Endothelial cell of umbilical vein (primary cell): ENCODE measurements around the gene EFTUD2. TPM values are rescaled to one million over a fixed set of nuclear protein-coding genes. Genes with fewer than 3 reads are reported as not detected.

Experiments used
- BruUV-seq: library from RNA; stranded (reverse); fragments of 400-500 nt; replicated peaks from 2 replicates; lab custom pipeline; 2021; lab: Mats Ljungman, UMichigan
- CTCF ChIA-PET: fragments of 300-600, 350-600 bp; sonication (Branson Sonifier 250); formaldehyde crosslinking; loops from one replicate; lab custom pipeline; 2021; ENCODE audit warnings: antibody characterized with exemption, inconsistent platforms; lab: Charles Lee
- POLR2A ChIA-PET: fragments of 300-600, 350-600 bp; sonication (Branson Sonifier 250); formaldehyde crosslinking; loops from one replicate; lab custom pipeline; 2021; ENCODE audit warnings: antibody characterized with exemption, inconsistent platforms; lab: Charles Lee
- DNase-seq: peaks from one replicate; pipeline ENCODE4 v3.0.0-alpha.2; 2011; ENCODE audit warnings: low read depth, low spot score
- FAIRE-seq: peaks from 2 replicates; lab custom pipeline; 2011; peaks lifted over from hg19 to GRCh38; lab: Jason Lieb, UNC
- H2AFZ ChIP-seq: 2 replicates; pipeline ENCODE4 v1.6.0; 2012; ENCODE audit warnings: low read depth, low read length, control low read depth, inconsistent platforms
- H3K27ac ChIP-seq: 2 replicates; pipeline ENCODE4 v1.5.1; 2011; ENCODE audit warnings: low read depth, mild to moderate bottlenecking, control low read depth, low read length, moderate library complexity; ENCODE audit not compliant: insufficient read depth
- H3K27me3 ChIP-seq, 2 experiments: 2 replicates each; pipeline versions ENCODE4 v1.6.0 to v1.6.1; 2011; ENCODE audit warnings: low read length in 2 of 2, mixed read lengths in 1 of 2; ENCODE audit not compliant: control insufficient read depth in 2 of 2, insufficient read depth in 2 of 2
- H3K36me3 ChIP-seq, 2 experiments: 2 replicates in 1 of 2; 3 replicates in 1 of 2; pipeline ENCODE4 v1.5.1; 2011; ENCODE audit warnings: low read length in 2 of 2, mild to moderate bottlenecking in 1 of 2, moderate library complexity in 1 of 2; ENCODE audit not compliant: control insufficient read depth in 2 of 2, insufficient read depth in 2 of 2; ENCODE audit errors: extremely low read depth in 1 of 2
- H3K4me1 ChIP-seq: 3 replicates; pipeline ENCODE4 v1.5.1; 2011; ENCODE audit warnings: mild to moderate bottlenecking, low read length; ENCODE audit not compliant: control insufficient read depth, insufficient read depth; ENCODE audit errors: extremely low read depth
- H3K4me2 ChIP-seq: 2 replicates; pipeline ENCODE4 v1.6.1; 2011; ENCODE audit warnings: low read length, control low read depth, mixed read lengths; ENCODE audit not compliant: insufficient read depth
- H3K4me3 ChIP-seq, 3 experiments: fragments of 200-600 bp in 1 of 3; sonication (generic), shearing (Covaris generic) in 1 of 3; replicated peaks in 1 of 3; 2 replicates each; pipeline ENCODE4 v1.5.1; 2011 to 2016; ENCODE audit warnings: control low read depth in 3 of 3, low read length in 3 of 3, mild to moderate bottlenecking in 2 of 3, inconsistent platforms in 1 of 3, low read depth in 1 of 3, moderate library complexity in 1 of 3; ENCODE audit not compliant: insufficient read depth in 1 of 3
- H3K79me2 ChIP-seq: 2 replicates; pipeline ENCODE4 v1.6.0; 2012; ENCODE audit warnings: low read length, inconsistent platforms; ENCODE audit not compliant: control insufficient read depth, insufficient read depth
- H3K9ac ChIP-seq: replicated peaks from 2 replicates; pipeline ENCODE3; 2011; ENCODE audit warnings: low read length, control low read depth; ENCODE audit not compliant: insufficient read depth; ENCODE audit errors: extremely low read depth
- H3K9me1 ChIP-seq: replicated peaks from 3 replicates; pipeline ENCODE4 v1.6.0; 2011; ENCODE audit warnings: mild to moderate bottlenecking, low read length; ENCODE audit not compliant: control insufficient read depth, insufficient read depth; ENCODE audit errors: extremely low read depth
- H3K9me3 ChIP-seq: replicated peaks from 2 replicates; pipeline ENCODE4 v1.5.1; 2012; ENCODE audit warnings: low read length, inconsistent platforms; ENCODE audit not compliant: control insufficient read depth, insufficient read depth
- H4K20me1 ChIP-seq: replicated peaks from 2 replicates; pipeline ENCODE3; 2011; ENCODE audit warnings: mild to moderate bottlenecking, low read length; ENCODE audit not compliant: control insufficient read depth, insufficient read depth; ENCODE audit errors: extremely low read depth
- EZH2 ChIP-seq: IDR thresholded peaks from 2 replicates; pipeline ENCODE4 v1.6.1; 2012; ENCODE audit warnings: borderline replicate concordance, low read depth, mild to moderate bottlenecking, moderate library complexity, low read length, inconsistent platforms; ENCODE audit not compliant: severe bottlenecking
- FOS ChIP-seq: IDR thresholded peaks from 2 replicates; pipeline ENCODE4 v1.6.1; 2011; ENCODE audit warnings: mild to moderate bottlenecking, low read length, moderate library complexity, borderline replicate concordance; ENCODE audit not compliant: insufficient read depth
- GATA2 ChIP-seq: IDR thresholded peaks from 2 replicates; pipeline ENCODE4 v1.7.0; 2011; ENCODE audit warnings: low read depth, mild to moderate bottlenecking, moderate library complexity, mixed read lengths, low read length; ENCODE audit not compliant: insufficient read length, insufficient read depth
- JUN ChIP-seq: IDR thresholded peaks from 2 replicates; pipeline ENCODE4 v1.6.1; 2011; ENCODE audit warnings: borderline replicate concordance, low read depth; ENCODE audit not compliant: insufficient read length, insufficient read depth
- MYC ChIP-seq: IDR thresholded peaks from one replicate; pipeline ENCODE4 v1.6.1; 2011; ENCODE audit warnings: mild to moderate bottlenecking, low read depth, low read length
- POLR2A ChIP-seq: IDR thresholded peaks from 2 replicates; pipeline ENCODE4 v1.6.1; 2012; ENCODE audit warnings: low read depth, mild to moderate bottlenecking, control low read depth, low read length
- POLR2AphosphoS5 ChIP-seq: IDR thresholded peaks from 2 replicates; pipeline ENCODE4 v1.6.1; 2012; ENCODE audit warnings: low read depth, mild to moderate bottlenecking, control low read depth, low read length, moderate library complexity; ENCODE audit not compliant: insufficient read depth
- dilution Hi-C: fragments of 300-500 bp; cut with MboI; formaldehyde crosslinking; loops from one replicate; pipeline ENCODE4 v1.15.0; 2019; ENCODE audit warnings: low sequenced_read_pairs; ENCODE audit not compliant: extremely low pct_ligation_motif_present
- intact Hi-C: fragments of 100-400 bp; cut with micrococcal nuclease; formaldehyde crosslinking; loops from one replicate; pipeline ENCODE4 v1.10.0; 2022
- microRNA-seq: library from miRNA; unstranded; fragments of <30 nt; microRNA quantifications from one replicate; pipeline ENCODE4 v1.2.0, GENCODE V29; 2021; ENCODE audit warnings: borderline number of aligned reads, borderline replicate concordance
- polyA plus RNA-seq, 4 experiments: library from polyadenylated mRNA; depleted of rRNA in 3 of 4; stranded (reverse) in 3 of 4; unstranded in 1 of 4; fragments of >200 nt; gene quantifications; 2 replicates each; pipeline versions ENCODE4 v1.2.1 to v1.2.3, GENCODE V29; 2011 to 2012; ENCODE audit warnings: missing spikeins in 1 of 4
- small RNA-seq: library from RNA; depleted of rRNA; stranded (forward); fragments of <200 nt; gene quantifications from one replicate; pipeline ENCODE3, GENCODE V24; 2012; ENCODE audit warnings: low replicate concordance, low read depth; ENCODE audit not compliant: insufficient read depth, insufficient read length
- total RNA-seq: library from RNA; stranded (reverse); gene quantifications from 2 replicates; pipeline ENCODE4 v1.2.3, GENCODE V29; 2021
- TF ChIP-seq, protein P1 (sequence below): IDR thresholded peaks from 2 replicates; pipeline ENCODE4 v1.6.1; 2011; ENCODE audit not compliant: insufficient read depth, insufficient read length
- TF ChIP-seq, protein P2 (sequence below), 2 donors: IDR thresholded peaks; 1 replicate in 1 of 2; 2 replicates in 1 of 2; pipeline ENCODE4 v1.5.1; 2011; ENCODE audit warnings: low read length in 2 of 2, mild to moderate bottlenecking in 2 of 2, moderate library complexity in 2 of 2, control low read depth in 1 of 2, inconsistent platforms in 1 of 2, low read depth in 1 of 2; ENCODE audit not compliant: insufficient read depth in 1 of 2; ENCODE audit errors: extremely low read depth in 1 of 2

Gene EFTUD2
- total and polyA plus RNA-seq, 2 donors (not counting 3 experiments of a cell fraction or from before 2014, with no cell fraction given): 125 to 170 TPM

DNA sequence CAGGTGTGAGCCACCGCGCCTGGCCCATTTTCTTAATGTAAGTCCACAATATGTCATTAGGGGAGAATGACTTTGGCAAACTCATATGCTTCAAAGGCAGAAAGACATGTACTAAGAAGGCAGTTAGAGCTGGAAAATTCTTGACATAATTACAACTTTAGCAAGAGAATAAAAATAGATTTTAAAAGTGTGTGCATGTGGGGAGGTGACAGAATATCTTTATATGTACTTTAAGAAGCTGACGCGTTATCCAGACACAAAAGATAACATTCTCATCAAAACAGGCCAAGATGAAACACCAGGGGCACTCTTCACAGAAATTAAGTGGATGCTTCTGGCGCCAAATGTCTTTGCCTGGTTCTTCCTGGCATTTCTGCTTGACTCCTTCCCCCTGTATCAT is 97.4 kb downstream of the EFTUD2 start:
- Histone ChIP-seq H4K20me1 (peaks cover 2% of the 10 kb centered on the region), H3K27me3 (no peaks in the 10 kb centered on the region), H3K4me1 (no peaks in the 10 kb centered on the region), H3K36me3 (peaks cover 13 to 15% of the 10 kb centered on the region in 2 experiments), H3K9me1 (no peaks in the 10 kb centered on the region), H2AFZ (no peak overlapping the region), H3K4me2 (no peak overlapping the region), H3K79me2 (no peaks in the 10 kb centered on the region), H3K9me3 (no peaks in the 10 kb centered on the region), H3K27ac (no peak overlapping the region), H3K9ac (no peak overlapping the region), H3K4me3 (no peak overlapping the region)
- ChIA-PET POLR2A (no interaction called here), CTCF (interaction anchor here (1.2 to 1.9 kb wide), 3 partner anchors 22 to 42 kb away, joined by 3 to 7 read pairs (median 4); partner anchors contain the start of gene ADAM11)
- BruUV-seq: no TSS peak
- no peak for DNase-seq
- dilution Hi-C loops (no loop called here), intact Hi-C loops (no loop called here)
- FAIRE-seq: no peak
- TF ChIP-seq JUN (no peak), FOS (no peak), MYC (no peak), EZH2 (no peak), POLR2A (no peak), POLR2AphosphoS5 (no peak), GATA2 (no peak)
- TF ChIP-seq, protein P1, sequence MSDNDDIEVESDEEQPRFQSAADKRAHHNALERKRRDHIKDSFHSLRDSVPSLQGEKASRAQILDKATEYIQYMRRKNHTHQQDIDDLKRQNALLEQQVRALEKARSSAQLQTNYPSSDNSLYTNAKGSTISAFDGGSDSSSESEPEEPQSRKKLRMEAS: no peak
- TF ChIP-seq, protein P2, sequence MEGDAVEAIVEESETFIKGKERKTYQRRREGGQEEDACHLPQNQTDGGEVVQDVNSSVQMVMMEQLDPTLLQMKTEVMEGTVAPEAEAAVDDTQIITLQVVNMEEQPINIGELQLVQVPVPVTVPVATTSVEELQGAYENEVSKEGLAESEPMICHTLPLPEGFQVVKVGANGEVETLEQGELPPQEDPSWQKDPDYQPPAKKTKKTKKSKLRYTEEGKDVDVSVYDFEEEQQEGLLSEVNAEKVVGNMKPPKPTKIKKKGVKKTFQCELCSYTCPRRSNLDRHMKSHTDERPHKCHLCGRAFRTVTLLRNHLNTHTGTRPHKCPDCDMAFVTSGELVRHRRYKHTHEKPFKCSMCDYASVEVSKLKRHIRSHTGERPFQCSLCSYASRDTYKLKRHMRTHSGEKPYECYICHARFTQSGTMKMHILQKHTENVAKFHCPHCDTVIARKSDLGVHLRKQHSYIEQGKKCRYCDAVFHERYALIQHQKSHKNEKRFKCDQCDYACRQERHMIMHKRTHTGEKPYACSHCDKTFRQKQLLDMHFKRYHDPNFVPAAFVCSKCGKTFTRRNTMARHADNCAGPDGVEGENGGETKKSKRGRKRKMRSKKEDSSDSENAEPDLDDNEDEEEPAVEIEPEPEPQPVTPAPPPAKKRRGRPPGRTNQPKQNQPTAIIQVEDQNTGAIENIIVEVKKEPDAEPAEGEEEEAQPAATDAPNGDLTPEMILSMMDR (IDR thresholded peaks at IDR 0.05; ENCODE audit: extremely low read depth in 1 of 2, insufficient read depth in 1 of 2, low read depth in 1 of 2, low read length in 2 of 2): no peak

Small RNAs within 50 kb of the gene (microRNA-seq; reads per million reads assigned to microRNA genes)
- 1.9 reads per million for gene MIR6783

Small RNAs within 50 kb of the gene (small RNA-seq; reads per million reads assigned to genes)
- gene CCDC103 (not detected), gene MIR6783 (not detected), gene RN7SL405P (not detected)

Other genes starting within 250 kb of the EFTUD2 start
- gene MEIOC, start 243.0 kb downstream of the EFTUD2 start, total RNA-seq: 0.46 TPM in 1 of 2 replicates, not detected in the other
- 0.08 and 0.19 TPM in 2 replicates for gene MEIOC, start 243.0 kb downstream of the EFTUD2 start, polyA plus RNA-seq
- gene CCDC43, start 209.7 kb downstream of the EFTUD2 start, total RNA-seq: 31.7 and 36.3 TPM in 2 replicates
- gene CCDC43, start 209.7 kb downstream of the EFTUD2 start, polyA plus RNA-seq: 3.6 and 5.9 TPM in 2 replicates
- 25.9 and 26.2 TPM in 2 replicates for gene DBF4B, start 190.8 kb downstream of the EFTUD2 start, total RNA-seq
- 12.5 and 13.9 TPM in 2 replicates for gene DBF4B, start 190.8 kb downstream of the EFTUD2 start, polyA plus RNA-seq
- 0.51 and 0.71 TPM in 2 replicates for gene ADAM11, start 140.5 kb downstream of the EFTUD2 start, total RNA-seq
- gene ADAM11, start 140.5 kb downstream of the EFTUD2 start, polyA plus RNA-seq: 0.78 and 1.1 TPM in 2 replicates
- 35.9 and 39.7 TPM in 2 replicates for gene GJC1, start 69.2 kb downstream of the EFTUD2 start, total RNA-seq
- 11.9 and 13.8 TPM in 2 replicates for gene GJC1, start 69.2 kb downstream of the EFTUD2 start, polyA plus RNA-seq
- gene HIGD1B, start 51.6 kb downstream of the EFTUD2 start, total RNA-seq: not detected in 2 replicates
- not detected in 2 replicates for gene HIGD1B, start 51.6 kb downstream of the EFTUD2 start, polyA plus RNA-seq
- gene GFAP, start 16.1 kb upstream of the EFTUD2 start, total RNA-seq: 0.42 TPM in 1 of 2 replicates, not detected in the other
- gene GFAP, start 16.1 kb upstream of the EFTUD2 start, polyA plus RNA-seq: 0.07 and 0.16 TPM in 2 replicates
- gene KIF18B, start 48.3 kb upstream of the EFTUD2 start, total RNA-seq: 48.4 and 50.3 TPM in 2 replicates
- 24.5 and 25.2 TPM in 2 replicates for gene KIF18B, start 48.3 kb upstream of the EFTUD2 start, polyA plus RNA-seq
- gene C1QL1, start 68.9 kb upstream of the EFTUD2 start, total RNA-seq: 0.35 TPM in 2 replicates
- 0.72 and 0.75 TPM in 2 replicates for gene C1QL1, start 68.9 kb upstream of the EFTUD2 start, polyA plus RNA-seq
- gene DCAKD, start 152.2 kb upstream of the EFTUD2 start, total RNA-seq: 29.0 and 30.8 TPM in 2 replicates
- 36.5 and 39.1 TPM in 2 replicates for gene DCAKD, start 152.2 kb upstream of the EFTUD2 start, polyA plus RNA-seq
- gene NMT1, start 161.9 kb upstream of the EFTUD2 start, total RNA-seq: 126 and 135 TPM in 2 replicates
- gene NMT1, start 161.9 kb upstream of the EFTUD2 start, polyA plus RNA-seq: 25.7 and 37.6 TPM in 2 replicates
- 35.0 and 43.1 TPM in 2 replicates for gene PLCD3, start 233.1 kb upstream of the EFTUD2 start, total RNA-seq
- 30.4 and 42.0 TPM in 2 replicates for gene PLCD3, start 233.1 kb upstream of the EFTUD2 start, polyA plus RNA-seq
- 6.7 and 7.5 TPM in 2 replicates for gene ACBD4, start 236.2 kb upstream of the EFTUD2 start, total RNA-seq
- gene ACBD4, start 236.2 kb upstream of the EFTUD2 start, polyA plus RNA-seq: 4.5 and 4.7 TPM in 2 replicates
- gene HEXIM1, start 249.0 kb upstream of the EFTUD2 start, total RNA-seq: 20.0 and 20.6 TPM in 2 replicates
- gene HEXIM1, start 249.0 kb upstream of the EFTUD2 start, polyA plus RNA-seq: 5.0 and 7.0 TPM in 2 replicates